Gastrocnemius medialis (tissue), 4 donors: ENCODE measurements around the gene ZNF672. TPM values are rescaled to one million over a fixed set of nuclear protein-coding genes. Genes with fewer than 3 reads are reported as not detected.

Source experiments
- ATAC-seq, 2 donors: fragments of 150-250 bp; one replicate each; pipeline ENCODE4 v1.9.1; 2016
- DNase-seq, 2 donors: peaks; one replicate each; pipeline ENCODE4 v3.0.0-alpha.2; 2019
- H3K27ac ChIP-seq, 4 donors: fragments of 200-600 bp; sonication (generic); 1 replicate in 1 of 4; 2 replicates in 3 of 4; pipeline ENCODE4 v1.5.1; 2016 to 2018; ENCODE audit warnings: mild to moderate bottlenecking in 2 of 4, moderate library complexity in 1 of 4
- H3K27me3 ChIP-seq, 3 donors: fragments of 200-600 bp; sonication (generic) in 2 of 3; 1 replicate in 1 of 3; 2 replicates in 2 of 3; pipeline versions ENCODE4 v1.5.1 to v1.6.0; 2016 to 2019; ENCODE audit warnings: mild to moderate bottlenecking in 1 of 3, moderate library complexity in 1 of 3
- H3K36me3 ChIP-seq, 2 donors: fragments of 200-600 bp; sonication (generic) in 1 of 2; one replicate each; pipeline ENCODE4 v1.5.1; 2017 to 2018
- H3K4me1 ChIP-seq, 2 donors: fragments of 200-600 bp; sonication (generic) in 1 of 2; one replicate each; pipeline ENCODE4 v1.5.1; 2016 to 2017; ENCODE audit warnings: mild to moderate bottlenecking in 2 of 2
- H3K4me3 ChIP-seq, 4 donors: fragments of 200-600 bp; sonication (generic) in 3 of 4; 1 replicate in 1 of 4; 2 replicates in 3 of 4; pipeline ENCODE4 v1.5.1; 2016 to 2019; ENCODE audit warnings: mild to moderate bottlenecking in 2 of 4
- H3K9me3 ChIP-seq, 3 donors: fragments of 200-600 bp; sonication (generic) in 2 of 3; 1 replicate in 1 of 3; 2 replicates in 2 of 3; pipeline ENCODE4 v1.5.1; 2016 to 2019
- POLR2A ChIP-seq, 2 donors: fragments of 450-650 bp; IDR thresholded peaks; one replicate each; pipeline ENCODE4 v1.6.1; 2017; ENCODE audit warnings: antibody characterized with exemption in 2 of 2, mild to moderate bottlenecking in 2 of 2, moderate library complexity in 2 of 2
- in situ Hi-C, 4 donors: fragments of 200-750 bp; cut with MboI; loops; one replicate each; pipeline versions ENCODE4 v1.15.0 to v1.8.0; 2017; ENCODE audit warnings: low sequenced_read_pairs in 4 of 4
- intact Hi-C: fragments of 100-400 bp; cut with DNase I; formaldehyde crosslinking; loops from one replicate; pipeline ENCODE4 v1.15.1; 2023; ENCODE audit warnings: low total_unique reads
- total RNA-seq, 4 donors: library from RNA; depleted of rRNA; stranded (reverse); fragments of >200 nt; gene quantifications; one replicate each; pipeline versions ENCODE4 v1.1.0 to v1.2.3, GENCODE V29; 2016
- TF ChIP-seq, protein P1 (sequence below), 5 experiments: fragments of 450-650 bp in 3 of 5; fragments of 200-600 bp in 2 of 5; sonication (generic) in 2 of 5; IDR thresholded peaks in 4 of 5; conservative IDR thresholded peaks in 1 of 5; 1 replicate in 4 of 5; 2 replicates in 1 of 5; pipeline ENCODE4 v1.5.1; 2016 to 2019; ENCODE audit warnings: antibody characterized with exemption in 5 of 5, mild to moderate bottlenecking in 3 of 5, moderate library complexity in 3 of 5

ZNF672 gene
- total RNA-seq, 4 donors from 2014 or later: 41.9 to 81.0 (median 59.0) TPM

DNA sequence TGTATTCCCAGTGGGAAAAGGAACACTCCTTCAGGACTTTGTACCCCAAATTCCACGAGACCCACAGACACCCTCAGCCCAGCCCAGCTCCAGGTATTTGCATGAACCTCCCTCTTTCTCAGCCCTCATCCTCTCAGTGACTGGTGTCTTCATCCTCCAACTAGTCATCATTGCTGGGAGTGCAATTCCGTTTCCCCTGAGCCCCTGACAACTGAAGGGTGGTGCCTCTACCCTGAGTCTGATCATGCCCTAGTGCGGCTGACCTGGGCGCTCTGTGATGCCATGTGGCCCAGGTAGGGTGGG lies 24.6 kb downstream of the ZNF672 start:
- Histone ChIP-seq H3K27ac (peak overlapping the region; percentile 39 to 69 (median 53)), H3K4me1 (peaks cover 17 to 36% of the 10 kb centered on the region in 2 donors), H3K27me3 (no peaks in the 10 kb centered on the region), H3K36me3 (no peaks in the 10 kb centered on the region), H3K9me3 (no peaks in the 10 kb centered on the region), H3K4me3 (peak overlapping the region; percentile 57 to 77 (median 63))
- no peak for ATAC-seq
- in situ Hi-C loops: no loop called here
- no peak for DNase-seq
- TF ChIP-seq POLR2A (IDR thresholded peaks at IDR 0.05): no peak
- intact Hi-C loops: no loop called here

DNA sequence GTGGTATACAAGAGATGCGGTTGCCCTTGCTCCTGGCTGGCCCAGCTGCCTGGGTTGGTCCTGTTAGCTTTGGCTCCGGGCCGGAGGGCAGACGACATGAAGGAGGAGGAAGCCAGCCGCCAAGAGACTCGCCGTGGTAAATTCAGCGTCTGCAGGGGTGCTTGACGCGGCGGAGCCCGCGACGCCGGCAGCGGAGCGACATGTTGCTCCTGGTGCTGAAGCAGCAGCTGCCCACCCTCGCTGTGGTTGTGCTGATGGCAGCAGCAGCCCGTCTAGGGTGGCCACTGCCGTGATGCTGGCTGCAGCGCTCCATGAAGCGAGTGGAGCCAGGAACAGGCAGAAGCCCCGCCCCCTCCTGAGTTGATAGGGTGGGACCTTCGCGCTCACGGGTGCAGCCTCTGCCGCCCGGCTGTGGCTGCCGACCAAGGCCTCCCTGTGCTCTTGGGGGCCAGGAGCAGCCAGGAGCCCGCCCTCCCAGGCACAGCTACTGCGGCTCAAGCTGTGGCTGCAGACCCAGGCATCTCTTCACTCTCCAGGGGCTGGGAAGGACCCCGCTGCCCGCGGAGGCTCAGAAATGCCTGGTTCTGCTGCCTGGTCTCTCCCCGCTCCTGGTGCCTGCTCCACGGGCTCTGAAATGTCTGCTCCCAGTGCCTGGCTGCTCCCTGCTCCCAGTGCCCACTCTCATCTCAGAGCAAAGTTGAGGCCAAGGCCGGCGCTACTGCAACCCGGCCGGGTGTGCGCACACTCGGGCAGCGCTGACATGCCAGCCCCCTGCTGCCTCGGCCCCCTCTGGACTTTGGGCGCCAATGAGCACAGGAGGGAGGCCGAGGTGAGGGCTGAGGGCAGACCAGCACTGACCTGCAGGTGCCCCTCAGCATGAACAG lies 25.2 kb downstream of the ZNF672 start:
- Histone ChIP-seq H3K27ac (peak overlapping the region; percentile 39 to 69 (median 53)), H3K9me3 (no peaks in the 10 kb centered on the region), H3K36me3 (no peaks in the 10 kb centered on the region), H3K4me3 (peak overlapping the region; percentile 57 to 77 (median 63)), H3K4me1 (peaks cover 14 to 30% of the 10 kb centered on the region in 2 donors), H3K27me3 (no peaks in the 10 kb centered on the region)
- ATAC-seq (peak; percentile 18 to 29), DNase-seq (peak; percentile 55 to 78)
- in situ Hi-C loops: no loop called here
- TF ChIP-seq, protein P1, sequence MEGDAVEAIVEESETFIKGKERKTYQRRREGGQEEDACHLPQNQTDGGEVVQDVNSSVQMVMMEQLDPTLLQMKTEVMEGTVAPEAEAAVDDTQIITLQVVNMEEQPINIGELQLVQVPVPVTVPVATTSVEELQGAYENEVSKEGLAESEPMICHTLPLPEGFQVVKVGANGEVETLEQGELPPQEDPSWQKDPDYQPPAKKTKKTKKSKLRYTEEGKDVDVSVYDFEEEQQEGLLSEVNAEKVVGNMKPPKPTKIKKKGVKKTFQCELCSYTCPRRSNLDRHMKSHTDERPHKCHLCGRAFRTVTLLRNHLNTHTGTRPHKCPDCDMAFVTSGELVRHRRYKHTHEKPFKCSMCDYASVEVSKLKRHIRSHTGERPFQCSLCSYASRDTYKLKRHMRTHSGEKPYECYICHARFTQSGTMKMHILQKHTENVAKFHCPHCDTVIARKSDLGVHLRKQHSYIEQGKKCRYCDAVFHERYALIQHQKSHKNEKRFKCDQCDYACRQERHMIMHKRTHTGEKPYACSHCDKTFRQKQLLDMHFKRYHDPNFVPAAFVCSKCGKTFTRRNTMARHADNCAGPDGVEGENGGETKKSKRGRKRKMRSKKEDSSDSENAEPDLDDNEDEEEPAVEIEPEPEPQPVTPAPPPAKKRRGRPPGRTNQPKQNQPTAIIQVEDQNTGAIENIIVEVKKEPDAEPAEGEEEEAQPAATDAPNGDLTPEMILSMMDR (IDR thresholded peaks at IDR 0.05 in 4 of 5, conservative IDR thresholded peaks at IDR 0.05 in 1 of 5): no peak
- no peak for TF ChIP-seq POLR2A (IDR thresholded peaks at IDR 0.05)
- intact Hi-C loops: no loop called here

GRCh38 chr1:248871837-248872401 lies 33.9 kb downstream of the ZNF672 start:
- Histone ChIP-seq H3K4me3 (peak overlapping the region in 1 of 4 donors; percentile 72), H3K36me3 (no peaks in the 10 kb centered on the region), H3K27ac (peak overlapping the region in 2 of 4 donors; percentile 94 to 98), H3K27me3 (no peaks in the 10 kb centered on the region), H3K9me3 (no peaks in the 10 kb centered on the region), H3K4me1 (no peaks in the 10 kb centered on the region)
- intact Hi-C loops: loop anchor here (2.0 kb wide), 1 partner anchor 35 kb away; no protein-coding TSS in a partner anchor
- no peak for DNase-seq
- TF ChIP-seq, protein P1 (IDR thresholded peaks at IDR 0.05 in 4 of 5, conservative IDR thresholded peaks at IDR 0.05 in 1 of 5): no peak
- no peak for TF ChIP-seq POLR2A (IDR thresholded peaks at IDR 0.05)
- in situ Hi-C loops: no loop called here
- no peak for ATAC-seq

DNA sequence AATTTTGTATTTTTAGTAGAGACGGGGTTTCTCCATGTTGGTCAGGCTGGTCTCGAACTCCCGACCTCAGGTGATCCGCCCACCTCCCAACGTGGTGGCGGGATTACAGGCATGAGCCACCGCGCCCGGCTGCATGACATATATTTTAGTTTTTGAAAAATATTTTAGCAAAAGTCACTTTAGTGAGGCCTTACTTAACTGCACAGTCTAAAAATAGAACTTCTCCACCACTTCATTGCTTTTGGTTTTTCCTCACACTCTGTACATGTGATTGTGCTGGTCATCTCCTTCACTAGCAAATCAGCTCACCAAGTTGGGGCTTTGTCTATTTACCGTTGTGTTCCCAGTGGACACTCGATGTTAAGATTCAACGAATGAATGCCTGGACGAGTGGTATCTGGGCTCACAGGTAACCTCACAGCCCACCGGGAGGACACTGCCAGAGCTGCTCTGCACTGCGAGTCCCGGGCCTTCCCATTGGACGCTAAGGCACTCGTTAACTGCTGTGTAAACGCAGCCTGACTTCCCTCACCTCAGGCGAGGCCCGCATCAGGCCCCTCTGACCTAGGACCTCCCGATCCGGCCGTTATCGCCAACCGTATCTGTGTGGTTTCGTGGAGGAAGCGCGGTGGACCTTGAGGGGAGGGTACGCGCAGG lies 34.9 kb downstream of the ZNF672 start:
- TF ChIP-seq, protein P1 (IDR thresholded peaks at IDR 0.05 in 4 of 5, conservative IDR thresholded peaks at IDR 0.05 in 1 of 5): no peak
- peak in 1 of 2 donors; percentile 37 for TF ChIP-seq POLR2A (IDR thresholded peaks at IDR 0.05)
- Histone ChIP-seq H3K4me1 (no peaks in the 10 kb centered on the region), H3K27me3 (no peaks in the 10 kb centered on the region), H3K4me3 (peak overlapping the region; percentile 72 to 83 (median 74)), H3K9me3 (no peaks in the 10 kb centered on the region), H3K27ac (peak overlapping the region; percentile 90 to 98 (median 93)), H3K36me3 (no peaks in the 10 kb centered on the region)
- peak; percentile 25 to 59 for DNase-seq
- intact Hi-C loops (loop anchor here (1.0 kb wide), 1 partner anchor 47 kb away; no protein-coding TSS in a partner anchor), in situ Hi-C loops (no loop called here)
- ATAC-seq: peak; percentile 59 to 68
